ENCODE data around the gene CPA1.

CPA1 gene

GRCh38 chr7:130367088-130367755 lies 13.1 kb upstream of the CPA1 start:
- in situ Hi-C loops (cut with MboI; ENCODE audit: low pct_unique_long_range_greater_than_20kb, low sequenced_read_pairs, unreplicated experiment) = no loop called here
- TF ChIP-seq CTCF (IDR thresholded peaks at IDR 0.05; ENCODE audit: extremely low read depth, insufficient read depth, missing control alignments) = no peak
- DNase-seq (ENCODE audit: low spot score) = no peak

GRCh38 chr7:130367836-130368746 lies 12.2 kb upstream of the CPA1 start:
- no peak for TF ChIP-seq CTCF (IDR thresholded peaks at IDR 0.05; ENCODE audit: extremely low read depth, insufficient read depth, missing control alignments)
- in situ Hi-C loops (cut with MboI; ENCODE audit: low pct_unique_long_range_greater_than_20kb, low sequenced_read_pairs, unreplicated experiment) = no loop called here
- no peak for DNase-seq (ENCODE audit: low spot score)

- in situ Hi-C loops (cut with MboI; ENCODE audit: low pct_unique_long_range_greater_than_20kb, low sequenced_read_pairs, unreplicated experiment) = no loop called here
- no peak for DNase-seq (ENCODE audit: low spot score)
- no peak for TF ChIP-seq CTCF (IDR thresholded peaks at IDR 0.05; ENCODE audit: extremely low read depth, insufficient read depth, missing control alignments)
Measured at GRCh38 chr7:130369110-130369711, 11.1 kb upstream of the CPA1 start.

- TF ChIP-seq CTCF (IDR thresholded peaks at IDR 0.05; ENCODE audit: extremely low read depth, insufficient read depth, missing control alignments) = no peak
- in situ Hi-C loops (cut with MboI; ENCODE audit: low pct_unique_long_range_greater_than_20kb, low sequenced_read_pairs, unreplicated experiment) = no loop called here
Measured at GRCh38 chr7:130369831-130370550, 10.3 kb upstream of the CPA1 start.

GRCh38 chr7:130371046-130371445 lies 9.2 kb upstream of the CPA1 start:
- TF ChIP-seq CTCF (IDR thresholded peaks at IDR 0.05; ENCODE audit: extremely low read depth, insufficient read depth, missing control alignments) = no peak
- in situ Hi-C loops (cut with MboI; ENCODE audit: low pct_unique_long_range_greater_than_20kb, low sequenced_read_pairs, unreplicated experiment) = no loop called here
- no peak for DNase-seq (ENCODE audit: low spot score)

More at GRCh38 chr7:130369831-130370550, 10.3 kb upstream of the CPA1 start:
- DNase-seq (ENCODE audit: low spot score) = no peak

Data from GM13977 (cell line).